ENCODE measurements around the gene OR5H2. TPM values are rescaled to one million over a fixed set of nuclear protein-coding genes. Genes with fewer than 3 reads are reported as not detected.
A peak's percentile ranks its signal among the peaks of the same experiment; 100 is the strongest.

Gene OR5H2
- total and polyA plus RNA-seq, 10 of the 15 experiments (the other 5 are each of a cell fraction or from before 2014, with no cell fraction given) = 1.7 TPM; not detected in 9

DNA sequence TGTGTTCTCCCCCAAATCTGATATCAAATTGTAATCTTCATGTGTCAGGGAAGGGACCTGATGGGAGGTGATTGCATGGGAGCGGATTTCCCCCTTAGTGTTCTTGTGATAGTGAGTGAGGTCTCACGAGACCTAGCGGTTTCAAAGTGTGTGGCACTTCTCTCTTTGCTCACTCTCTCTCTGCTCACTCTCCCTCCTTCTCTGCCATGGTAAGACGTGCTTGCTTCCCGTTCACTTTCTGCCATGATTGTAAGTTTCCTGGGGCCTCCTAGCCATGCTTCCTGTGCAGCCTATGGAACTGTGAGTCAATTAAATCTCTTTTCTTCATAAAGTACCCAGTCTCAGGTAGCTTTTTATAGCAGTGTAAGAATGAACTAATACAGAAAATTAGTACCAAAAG lies 48.8 kb upstream of the OR5H2 start (continued):
- TF ChIP-seq, protein P1, sequence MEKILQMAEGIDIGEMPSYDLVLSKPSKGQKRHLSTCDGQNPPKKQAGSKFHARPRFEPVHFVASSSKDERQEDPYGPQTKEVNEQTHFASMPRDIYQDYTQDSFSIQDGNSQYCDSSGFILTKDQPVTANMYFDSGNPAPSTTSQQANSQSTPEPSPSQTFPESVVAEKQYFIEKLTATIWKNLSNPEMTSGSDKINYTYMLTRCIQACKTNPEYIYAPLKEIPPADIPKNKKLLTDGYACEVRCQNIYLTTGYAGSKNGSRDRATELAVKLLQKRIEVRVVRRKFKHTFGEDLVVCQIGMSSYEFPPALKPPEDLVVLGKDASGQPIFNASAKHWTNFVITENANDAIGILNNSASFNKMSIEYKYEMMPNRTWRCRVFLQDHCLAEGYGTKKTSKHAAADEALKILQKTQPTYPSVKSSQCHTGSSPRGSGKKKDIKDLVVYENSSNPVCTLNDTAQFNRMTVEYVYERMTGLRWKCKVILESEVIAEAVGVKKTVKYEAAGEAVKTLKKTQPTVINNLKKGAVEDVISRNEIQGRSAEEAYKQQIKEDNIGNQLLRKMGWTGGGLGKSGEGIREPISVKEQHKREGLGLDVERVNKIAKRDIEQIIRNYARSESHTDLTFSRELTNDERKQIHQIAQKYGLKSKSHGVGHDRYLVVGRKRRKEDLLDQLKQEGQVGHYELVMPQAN (conservative IDR thresholded peaks at IDR 0.05) = no peak
- TF ChIP-seq POU2F2 (IDR thresholded peaks at IDR 0.05; ENCODE audit: borderline replicate concordance, low read depth, low read length) (no peak), CBX3 (IDR thresholded peaks at IDR 0.05; ENCODE audit: borderline replicate concordance, low read depth) (no peak), RFX5 (IDR thresholded peaks at IDR 0.05; ENCODE audit: low read depth, low read length) (no peak), JUND (IDR thresholded peaks at IDR 0.05; ENCODE audit: low read depth, low read length) (no peak), PAX8 (IDR thresholded peaks at IDR 0.05) (no peak), ASH2L (IDR thresholded peaks at IDR 0.05; ENCODE audit: borderline replicate concordance, low read depth) (no peak), HSF1 (IDR thresholded peaks at IDR 0.05; ENCODE audit: low read depth, low read length) (no peak), CBX5 (IDR thresholded peaks at IDR 0.05; ENCODE audit: low read depth) (no peak), SUPT20H (IDR thresholded peaks at IDR 0.05; ENCODE audit: borderline replicate concordance, control insufficient read depth, low read depth, low read length) (no peak), RB1 (IDR thresholded peaks at IDR 0.05; ENCODE audit: borderline replicate concordance) (no peak), MEF2A (IDR thresholded peaks at IDR 0.05; ENCODE audit: insufficient read depth, low read depth, low read length) (no peak), HDAC2 (IDR thresholded peaks at IDR 0.05) (no peak), PKNOX1 (IDR thresholded peaks at IDR 0.05) (no peak), HDAC6 (IDR thresholded peaks at IDR 0.05; ENCODE audit: unreplicated experiment) (no peak), DPF2 (IDR thresholded peaks at IDR 0.05) (0 out of 2 replicates have a peak, but pooled peaks have one; percentile 32)
- TF ChIP-seq, protein P2, sequence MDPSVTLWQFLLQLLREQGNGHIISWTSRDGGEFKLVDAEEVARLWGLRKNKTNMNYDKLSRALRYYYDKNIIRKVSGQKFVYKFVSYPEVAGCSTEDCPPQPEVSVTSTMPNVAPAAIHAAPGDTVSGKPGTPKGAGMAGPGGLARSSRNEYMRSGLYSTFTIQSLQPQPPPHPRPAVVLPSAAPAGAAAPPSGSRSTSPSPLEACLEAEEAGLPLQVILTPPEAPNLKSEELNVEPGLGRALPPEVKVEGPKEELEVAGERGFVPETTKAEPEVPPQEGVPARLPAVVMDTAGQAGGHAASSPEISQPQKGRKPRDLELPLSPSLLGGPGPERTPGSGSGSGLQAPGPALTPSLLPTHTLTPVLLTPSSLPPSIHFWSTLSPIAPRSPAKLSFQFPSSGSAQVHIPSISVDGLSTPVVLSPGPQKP (IDR thresholded peaks at IDR 0.05; ENCODE audit: low read depth, low read length) = no peak
- TF ChIP-seq, protein P3, sequence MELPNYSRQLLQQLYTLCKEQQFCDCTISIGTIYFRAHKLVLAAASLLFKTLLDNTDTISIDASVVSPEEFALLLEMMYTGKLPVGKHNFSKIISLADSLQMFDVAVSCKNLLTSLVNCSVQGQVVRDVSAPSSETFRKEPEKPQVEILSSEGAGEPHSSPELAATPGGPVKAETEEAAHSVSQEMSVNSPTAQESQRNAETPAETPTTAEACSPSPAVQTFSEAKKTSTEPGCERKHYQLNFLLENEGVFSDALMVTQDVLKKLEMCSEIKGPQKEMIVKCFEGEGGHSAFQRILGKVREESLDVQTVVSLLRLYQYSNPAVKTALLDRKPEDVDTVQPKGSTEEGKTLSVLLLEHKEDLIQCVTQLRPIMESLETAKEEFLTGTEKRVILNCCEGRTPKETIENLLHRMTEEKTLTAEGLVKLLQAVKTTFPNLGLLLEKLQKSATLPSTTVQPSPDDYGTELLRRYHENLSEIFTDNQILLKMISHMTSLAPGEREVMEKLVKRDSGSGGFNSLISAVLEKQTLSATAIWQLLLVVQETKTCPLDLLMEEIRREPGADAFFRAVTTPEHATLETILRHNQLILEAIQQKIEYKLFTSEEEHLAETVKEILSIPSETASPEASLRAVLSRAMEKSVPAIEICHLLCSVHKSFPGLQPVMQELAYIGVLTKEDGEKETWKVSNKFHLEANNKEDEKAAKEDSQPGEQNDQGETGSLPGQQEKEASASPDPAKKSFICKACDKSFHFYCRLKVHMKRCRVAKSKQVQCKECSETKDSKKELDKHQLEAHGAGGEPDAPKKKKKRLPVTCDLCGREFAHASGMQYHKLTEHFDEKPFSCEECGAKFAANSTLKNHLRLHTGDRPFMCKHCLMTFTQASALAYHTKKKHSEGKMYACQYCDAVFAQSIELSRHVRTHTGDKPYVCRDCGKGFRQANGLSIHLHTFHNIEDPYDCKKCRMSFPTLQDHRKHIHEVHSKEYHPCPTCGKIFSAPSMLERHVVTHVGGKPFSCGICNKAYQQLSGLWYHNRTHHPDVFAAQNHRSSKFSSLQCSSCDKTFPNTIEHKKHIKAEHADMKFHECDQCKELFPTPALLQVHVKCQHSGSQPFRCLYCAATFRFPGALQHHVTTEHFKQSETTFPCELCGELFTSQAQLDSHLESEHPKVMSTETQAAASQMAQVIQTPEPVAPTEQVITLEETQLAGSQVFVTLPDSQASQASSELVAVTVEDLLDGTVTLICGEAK (IDR thresholded peaks at IDR 0.05; ENCODE audit: borderline replicate concordance) = no peak

Measured in GM12878 (cell line).